Measurements from ENCODE around the gene TIGIT. TPM values are rescaled to one million over a fixed set of nuclear protein-coding genes. Genes with fewer than 3 reads are reported as not detected.
"Not testable (repeated sequence)": the region's sequence is repeated elsewhere in the genome, so short reads cannot be mapped to it uniquely, and the experiment has no call there.

Gene TIGIT
- total and polyA plus RNA-seq, 2 experiments from 2014 or later: 0.39 TPM; not detected in 1

GRCh38 chr3:114274929-114275328 is 18.9 kb upstream of the TIGIT start:
- no peaks in the 10 kb centered on the region for H3K9me2 ChIP-seq (replicated peaks; ENCODE audit: insufficient read depth)
- H3K79me2 ChIP-seq: no peaks in the 10 kb centered on the region
- no peaks in the 10 kb centered on the region for H4K20me1 ChIP-seq (ENCODE audit: insufficient read depth, poor library complexity, severe bottlenecking)
- H3K4me2 ChIP-seq: no peak overlapping the region
- H3K9me3 ChIP-seq (ENCODE audit: low read depth): no peaks in the 10 kb centered on the region
- no peak overlapping the region for H3K4me3 ChIP-seq
- H3K27ac ChIP-seq: no peak overlapping the region
- no peak for DNase-seq (ENCODE audit: low spot score)
- no peak overlapping the region for H2AFZ ChIP-seq
- H3K4me1 ChIP-seq (ENCODE audit: insufficient read depth): no peaks in the 10 kb centered on the region
- TF ChIP-seq CTCF (IDR thresholded peaks at IDR 0.05; ENCODE audit: poor library complexity) (no peak), EZH2phosphoT487 (IDR thresholded peaks at IDR 0.05; ENCODE audit: low read depth, severe bottlenecking, unreplicated experiment) (no peak), EZH2 (IDR thresholded peaks at IDR 0.05; ENCODE audit: borderline replicate concordance) (no peak)
- 88% methylated on average over 1 of the region's 1 CpG for WGBS (ENCODE audit: low lambda C conversion rate, missing lambda C conversion rate)
- H3K36me3 ChIP-seq (replicated peaks; ENCODE audit: insufficient read depth, low read depth): no peaks in the 10 kb centered on the region
- no peaks in the 10 kb centered on the region for H3K27me3 ChIP-seq

- H2AFZ ChIP-seq; H4K20me1 ChIP-seq (ENCODE audit: insufficient read depth, poor library complexity, severe bottlenecking); H3K4me3 ChIP-seq; H3K27me3 ChIP-seq; H3K4me2 ChIP-seq; H3K4me1 ChIP-seq (ENCODE audit: insufficient read depth); H3K9me3 ChIP-seq (ENCODE audit: low read depth); H3K27ac ChIP-seq; DNase-seq (ENCODE audit: low spot score); H3K79me2 ChIP-seq; H3K36me3 ChIP-seq (replicated peaks; ENCODE audit: insufficient read depth, low read depth); H3K9me2 ChIP-seq (replicated peaks; ENCODE audit: insufficient read depth): not testable (repeated sequence)
- WGBS (ENCODE audit: low lambda C conversion rate, missing lambda C conversion rate): 92% methylated on average over 16 of the region's 26 CpGs
Observed at GRCh38 chr3:114276856-114277255, 17.0 kb upstream of the TIGIT start.

- 100% methylated on average over 1 of the region's 1 CpG for WGBS (ENCODE audit: low lambda C conversion rate, missing lambda C conversion rate)
- Histone ChIP-seq H3K27me3 (no peaks in the 10 kb centered on the region), H3K4me3 (no peak overlapping the region), H2AFZ (no peak overlapping the region), H3K9me2 (replicated peaks; ENCODE audit: insufficient read depth) (no peaks in the 10 kb centered on the region), H3K36me3 (replicated peaks; ENCODE audit: insufficient read depth, low read depth) (no peaks in the 10 kb centered on the region), H4K20me1 (ENCODE audit: insufficient read depth, poor library complexity, severe bottlenecking) (no peaks in the 10 kb centered on the region), H3K4me1 (ENCODE audit: insufficient read depth) (no peaks in the 10 kb centered on the region), H3K79me2 (no peaks in the 10 kb centered on the region), H3K27ac (no peak overlapping the region), H3K4me2 (no peak overlapping the region), H3K9me3 (ENCODE audit: low read depth) (no peaks in the 10 kb centered on the region)
- TF ChIP-seq EZH2phosphoT487 (IDR thresholded peaks at IDR 0.05; ENCODE audit: low read depth, severe bottlenecking, unreplicated experiment) (no peak), CTCF (IDR thresholded peaks at IDR 0.05; ENCODE audit: poor library complexity) (no peak), EZH2 (IDR thresholded peaks at IDR 0.05; ENCODE audit: borderline replicate concordance) (no peak)
- no peak for DNase-seq (ENCODE audit: low spot score)
Observed at GRCh38 chr3:114284644-114285043, 9.2 kb upstream of the TIGIT start.

- Histone ChIP-seq H3K4me2 (no peak overlapping the region), H3K9me3 (ENCODE audit: low read depth) (no peaks in the 10 kb centered on the region), H4K20me1 (ENCODE audit: insufficient read depth, poor library complexity, severe bottlenecking) (no peaks in the 10 kb centered on the region), H3K4me1 (ENCODE audit: insufficient read depth) (no peaks in the 10 kb centered on the region), H3K27ac (no peak overlapping the region), H3K27me3 (no peaks in the 10 kb centered on the region), H2AFZ (no peak overlapping the region), H3K36me3 (replicated peaks; ENCODE audit: insufficient read depth, low read depth) (no peaks in the 10 kb centered on the region), H3K79me2 (no peaks in the 10 kb centered on the region), H3K9me2 (replicated peaks; ENCODE audit: insufficient read depth) (no peaks in the 10 kb centered on the region), H3K4me3 (no peak overlapping the region)
- TF ChIP-seq EZH2 (IDR thresholded peaks at IDR 0.05; ENCODE audit: borderline replicate concordance): no peak
- TF ChIP-seq EZH2phosphoT487 (IDR thresholded peaks at IDR 0.05; ENCODE audit: low read depth, severe bottlenecking, unreplicated experiment): no peak
- TF ChIP-seq CTCF (IDR thresholded peaks at IDR 0.05; ENCODE audit: poor library complexity): no peak
- WGBS (ENCODE audit: low lambda C conversion rate, missing lambda C conversion rate): 91% methylated on average over 3 of the region's 3 CpGs
- no peak for DNase-seq (ENCODE audit: low spot score)
Observed at GRCh38 chr3:114285648-114286230, 8.1 kb upstream of the TIGIT start.

Data from hepatocyte (in vitro differentiated cells).